Thyroid gland (tissue), 4 donors: ENCODE measurements around the gene AHSG.

Experiments
- POLR2A ChIP-seq, 2 donors: fragments of 450-650 bp; IDR thresholded peaks; one replicate each; pipeline ENCODE4 v1.6.1; 2017; ENCODE audit warnings: antibody characterized with exemption in 2 of 2, mild to moderate bottlenecking in 2 of 2, moderate library complexity in 1 of 2
- TF ChIP-seq, protein P1 (sequence below), 6 experiments: fragments of 200-600 bp in 3 of 6; fragments of 450-650 bp in 3 of 6; sonication (generic) in 3 of 6; IDR thresholded peaks; one replicate each; pipeline ENCODE4 v1.5.1; 2016 to 2019; ENCODE audit warnings: antibody characterized with exemption in 6 of 6, mild to moderate bottlenecking in 2 of 6, inconsistent platforms in 1 of 6, moderate library complexity in 1 of 6

DNA sequence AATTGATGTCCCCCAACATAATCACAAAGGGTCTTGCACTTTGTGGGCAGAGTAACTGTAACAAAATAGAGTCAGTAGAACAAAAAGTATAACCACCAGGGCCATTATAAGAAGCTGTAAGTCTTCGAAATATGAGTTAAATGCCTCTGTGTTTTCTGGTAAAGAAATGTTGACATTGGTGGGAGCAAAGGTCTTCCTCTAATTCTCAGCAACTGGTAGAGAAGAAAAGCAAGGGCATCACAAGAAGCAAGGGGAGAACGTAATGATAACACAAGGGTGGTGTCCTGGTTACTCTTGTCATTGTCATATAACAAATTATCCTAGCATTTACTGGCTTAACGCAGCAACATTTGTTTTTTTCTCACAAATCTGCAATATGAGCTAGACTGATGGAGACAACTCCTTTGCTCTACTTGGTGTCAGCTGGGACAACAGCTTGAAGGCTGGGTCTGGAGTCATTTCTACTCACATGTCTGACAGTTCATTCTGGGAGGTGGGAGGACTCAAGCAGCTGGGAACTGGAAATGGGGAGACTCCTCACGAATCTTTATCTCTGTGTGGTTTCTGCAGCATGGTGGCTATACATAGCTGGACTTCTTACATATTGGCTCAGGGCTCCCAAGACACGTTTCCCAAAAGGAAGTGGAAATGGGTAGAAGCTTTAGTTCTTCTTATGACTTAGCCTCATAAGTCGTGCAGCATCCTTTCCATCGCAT is 22.1 kb upstream of the AHSG start:
- TF ChIP-seq POLR2A (IDR thresholded peaks at IDR 0.05), result no peak
- TF ChIP-seq, protein P1, sequence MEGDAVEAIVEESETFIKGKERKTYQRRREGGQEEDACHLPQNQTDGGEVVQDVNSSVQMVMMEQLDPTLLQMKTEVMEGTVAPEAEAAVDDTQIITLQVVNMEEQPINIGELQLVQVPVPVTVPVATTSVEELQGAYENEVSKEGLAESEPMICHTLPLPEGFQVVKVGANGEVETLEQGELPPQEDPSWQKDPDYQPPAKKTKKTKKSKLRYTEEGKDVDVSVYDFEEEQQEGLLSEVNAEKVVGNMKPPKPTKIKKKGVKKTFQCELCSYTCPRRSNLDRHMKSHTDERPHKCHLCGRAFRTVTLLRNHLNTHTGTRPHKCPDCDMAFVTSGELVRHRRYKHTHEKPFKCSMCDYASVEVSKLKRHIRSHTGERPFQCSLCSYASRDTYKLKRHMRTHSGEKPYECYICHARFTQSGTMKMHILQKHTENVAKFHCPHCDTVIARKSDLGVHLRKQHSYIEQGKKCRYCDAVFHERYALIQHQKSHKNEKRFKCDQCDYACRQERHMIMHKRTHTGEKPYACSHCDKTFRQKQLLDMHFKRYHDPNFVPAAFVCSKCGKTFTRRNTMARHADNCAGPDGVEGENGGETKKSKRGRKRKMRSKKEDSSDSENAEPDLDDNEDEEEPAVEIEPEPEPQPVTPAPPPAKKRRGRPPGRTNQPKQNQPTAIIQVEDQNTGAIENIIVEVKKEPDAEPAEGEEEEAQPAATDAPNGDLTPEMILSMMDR (IDR thresholded peaks at IDR 0.05), result no peak
